Measurements from ENCODE around the gene ELMO2. TPM values are rescaled to one million over a fixed set of nuclear protein-coding genes. Genes with fewer than 3 reads are reported as not detected.

Gene ELMO2
- total and polyA plus RNA-seq, 9 of the 15 experiments (the other 6 are each of a cell fraction or from before 2014, with no cell fraction given) = 7.5 to 21.5 (median 15.9) TPM

DNA sequence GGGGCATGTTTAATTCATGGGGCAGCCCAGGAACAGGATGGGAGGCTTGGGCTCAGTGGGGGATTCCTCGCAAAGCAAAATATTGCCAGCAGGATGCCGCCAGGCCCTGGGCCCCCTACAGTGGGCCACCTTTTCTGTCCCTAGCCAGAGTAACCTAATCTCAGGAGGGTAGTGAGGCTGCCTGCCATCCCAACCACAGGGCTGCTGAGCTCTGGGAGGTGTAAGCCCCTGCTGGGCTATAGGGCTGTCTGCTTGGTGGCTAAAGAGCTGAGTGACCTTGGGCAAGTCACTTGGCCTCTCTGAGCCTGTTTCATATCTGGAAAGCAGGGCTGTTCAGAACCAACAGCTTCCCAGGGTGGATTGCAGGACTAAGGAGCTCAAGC lies 62.4 kb downstream of the ELMO2 start:
- intact Hi-C loops (cut with micrococcal nuclease) = no loop called here
- Histone ChIP-seq H3K27ac (ENCODE audit: extremely low read depth, low read depth, low read length) (no peak overlapping the region), H3K4me2 (ENCODE audit: insufficient read depth, low read length) (no peak overlapping the region), H2AFZ (ENCODE audit: low read depth, low read length) (no peak overlapping the region), H3K9me1 (ENCODE audit: control insufficient read depth, insufficient read depth, low read length) (no peaks in the 10 kb centered on the region), H3K27me3 (ENCODE audit: control insufficient read depth in 2 of 2, insufficient read depth in 2 of 2, low read length in 2 of 2) (peaks cover 19 to 42% of the 10 kb centered on the region in 2 experiments; a peak in 4 of 5 replicates), H3K4me1 (replicated peaks in 1 of 2; ENCODE audit: control insufficient read depth in 2 of 2, insufficient read depth in 2 of 2, low read length in 2 of 2) (peaks cover 7 to 13% of the 10 kb centered on the region in 2 experiments), H4K20me1 (replicated peaks; ENCODE audit: control insufficient read depth, insufficient read depth, low read length) (peaks cover 15% of the 10 kb centered on the region), H3K9me3 (replicated peaks; ENCODE audit: control insufficient read depth, insufficient read depth, low read depth, low read length) (no peaks in the 10 kb centered on the region), H3K36me3 (ENCODE audit: control insufficient read depth, insufficient read depth, low read length) (peaks cover 7% of the 10 kb centered on the region; the same call in 2 of the 3 replicates), H3K4me3 (no peak overlapping the region), H3K79me2 (ENCODE audit: control insufficient read depth, insufficient read depth, low read length) (no peaks in the 10 kb centered on the region), H3K9ac (ENCODE audit: insufficient read depth in 1 of 2, low read depth in 2 of 2, low read length in 2 of 2) (no peak overlapping the region)
- in situ Hi-C loops (cut with MboI) = no loop called here
- WGBS (ENCODE audit: insufficient coverage, low coverage, missing lambda C conversion rate) = 54% methylated on average over 2 of the region's 2 CpGs
- TF ChIP-seq SRSF3 (IDR thresholded peaks at IDR 0.05; ENCODE audit: insufficient read depth, low read length) (no peak), RBM25 (IDR thresholded peaks at IDR 0.05; ENCODE audit: low read depth, low read length, severe bottlenecking) (peak; percentile 41), ZFP36 (IDR thresholded peaks at IDR 0.05; ENCODE audit: low read depth, low read length, partially characterized antibody) (peak; percentile 47)
- FAIRE-seq (no peak), ATAC-seq (no peak), DNase-seq (ENCODE audit: extremely low read depth in 1 of 4, low spot score in 3 of 4) (no peak)
- POLR2A ChIA-PET = interaction anchor here (0.8 to 0.9 kb wide), 2 partner anchors 12 to 167 kb away, joined by 3 to 6 read pairs; no protein-coding TSS in a partner anchor
- no TSS peak for BruUV-seq (replicated peaks)
- CTCF ChIA-PET (ENCODE audit: low intra/inter-chr PET ratio) = no interaction called here

DNA sequence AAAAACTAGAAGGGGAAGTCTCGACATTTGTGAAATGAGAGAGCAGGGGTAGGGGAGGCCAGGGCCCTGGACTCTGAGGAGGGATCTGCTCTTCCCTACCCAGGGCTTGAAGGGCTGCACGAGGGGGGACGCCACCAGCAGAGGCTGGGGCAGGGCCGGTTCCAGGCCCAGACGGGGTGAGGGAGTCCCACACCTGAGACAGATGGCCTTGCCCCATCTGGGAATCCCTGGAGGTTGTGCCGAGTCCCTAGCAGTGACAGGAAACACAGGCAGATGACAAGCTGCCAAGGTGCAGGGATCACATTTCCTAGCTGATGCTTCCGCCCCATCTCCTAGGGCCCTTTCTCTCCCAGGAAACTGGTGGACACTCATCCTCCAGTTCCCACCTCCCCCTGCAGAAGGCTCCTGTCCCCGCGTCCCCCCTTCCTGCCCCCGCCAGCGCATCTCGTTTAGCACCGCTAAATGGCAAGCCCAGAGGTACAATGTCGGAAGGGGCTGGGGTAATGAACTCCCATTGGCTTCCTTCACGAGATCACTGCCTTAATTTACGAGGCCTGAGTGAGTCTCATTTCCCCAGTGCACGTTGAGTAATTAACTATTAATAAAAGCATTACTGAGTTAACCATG lies 63.0 kb downstream of the ELMO2 start:
- Histone ChIP-seq H3K27me3 (ENCODE audit: control insufficient read depth in 2 of 2, insufficient read depth in 2 of 2, low read length in 2 of 2) (peaks cover 22 to 45% of the 10 kb centered on the region in 2 experiments; a peak in 4 of 5 replicates), H3K4me2 (ENCODE audit: insufficient read depth, low read length) (no peak overlapping the region), H3K9me3 (replicated peaks; ENCODE audit: control insufficient read depth, insufficient read depth, low read depth, low read length) (no peaks in the 10 kb centered on the region)
- TF ChIP-seq CHD4 (IDR thresholded peaks at IDR 0.05; ENCODE audit: insufficient read depth, insufficient replicate concordance, low read depth, low read length, poor library complexity, severe bottlenecking) = no peak
- TF ChIP-seq MED1 (CRISPR knock-in tag; IDR thresholded peaks at IDR 0.05; ENCODE audit: borderline replicate concordance) = no peak
- TF ChIP-seq, protein P1, sequence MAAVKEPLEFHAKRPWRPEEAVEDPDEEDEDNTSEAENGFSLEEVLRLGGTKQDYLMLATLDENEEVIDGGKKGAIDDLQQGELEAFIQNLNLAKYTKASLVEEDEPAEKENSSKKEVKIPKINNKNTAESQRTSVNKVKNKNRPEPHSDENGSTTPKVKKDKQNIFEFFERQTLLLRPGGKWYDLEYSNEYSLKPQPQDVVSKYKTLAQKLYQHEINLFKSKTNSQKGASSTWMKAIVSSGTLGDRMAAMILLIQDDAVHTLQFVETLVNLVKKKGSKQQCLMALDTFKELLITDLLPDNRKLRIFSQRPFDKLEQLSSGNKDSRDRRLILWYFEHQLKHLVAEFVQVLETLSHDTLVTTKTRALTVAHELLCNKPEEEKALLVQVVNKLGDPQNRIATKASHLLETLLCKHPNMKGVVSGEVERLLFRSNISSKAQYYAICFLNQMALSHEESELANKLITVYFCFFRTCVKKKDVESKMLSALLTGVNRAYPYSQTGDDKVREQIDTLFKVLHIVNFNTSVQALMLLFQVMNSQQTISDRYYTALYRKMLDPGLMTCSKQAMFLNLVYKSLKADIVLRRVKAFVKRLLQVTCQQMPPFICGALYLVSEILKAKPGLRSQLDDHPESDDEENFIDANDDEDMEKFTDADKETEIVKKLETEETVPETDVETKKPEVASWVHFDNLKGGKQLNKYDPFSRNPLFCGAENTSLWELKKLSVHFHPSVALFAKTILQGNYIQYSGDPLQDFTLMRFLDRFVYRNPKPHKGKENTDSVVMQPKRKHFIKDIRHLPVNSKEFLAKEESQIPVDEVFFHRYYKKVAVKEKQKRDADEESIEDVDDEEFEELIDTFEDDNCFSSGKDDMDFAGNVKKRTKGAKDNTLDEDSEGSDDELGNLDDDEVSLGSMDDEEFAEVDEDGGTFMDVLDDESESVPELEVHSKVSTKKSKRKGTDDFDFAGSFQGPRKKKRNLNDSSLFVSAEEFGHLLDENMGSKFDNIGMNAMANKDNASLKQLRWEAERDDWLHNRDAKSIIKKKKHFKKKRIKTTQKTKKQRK (IDR thresholded peaks at IDR 0.05; ENCODE audit: borderline replicate concordance, low read depth, low read length) = no peak
- no peak for TF ChIP-seq E2F3 (CRISPR knock-in tag; IDR thresholded peaks at IDR 0.05)
- TF ChIP-seq TBP (optimal IDR thresholded peaks at IDR 0.05; ENCODE audit: low read depth, low read length) = no peak
- no peak for TF ChIP-seq SP2 (IDR thresholded peaks at IDR 0.05; ENCODE audit: extremely low read depth, low read depth, low read length, poor library complexity, severe bottlenecking)
- no peak for TF ChIP-seq DIDO1 (tag; IDR thresholded peaks at IDR 0.05; ENCODE audit: low read depth)

More for the DNA sequence above, 63.0 kb downstream of the ELMO2 start:
- POLR2A ChIA-PET = interaction anchor here (0.8 to 1.5 kb wide), 2 partner anchors 10 to 166 kb away, joined by 3 to 6 read pairs; no protein-coding TSS in a partner anchor
- peaks cover 9% of the 10 kb centered on the region for H4K20me1 ChIP-seq (replicated peaks; ENCODE audit: control insufficient read depth, insufficient read depth, low read length)
- peaks cover 3% of the 10 kb centered on the region; the same call in 2 of the 3 replicates for H3K36me3 ChIP-seq (ENCODE audit: control insufficient read depth, insufficient read depth, low read length)
- in situ Hi-C loops (cut with MboI) (no loop called here), intact Hi-C loops (cut with micrococcal nuclease) (no loop called here)
- CTCF ChIA-PET (ENCODE audit: low intra/inter-chr PET ratio) = no interaction called here
- BruUV-seq (replicated peaks) = no TSS peak
- FAIRE-seq (no peak), DNase-seq (ENCODE audit: extremely low read depth in 1 of 4, low spot score in 3 of 4) (no peak), ATAC-seq (peak; percentile 30; the same call in 2 of the 3 replicates)
- H2AFZ ChIP-seq (ENCODE audit: low read depth, low read length) = no peak overlapping the region
- no peak overlapping the region for H3K4me3 ChIP-seq
- H3K4me1 ChIP-seq (replicated peaks in 1 of 2; ENCODE audit: control insufficient read depth in 2 of 2, insufficient read depth in 2 of 2, low read length in 2 of 2) = peaks cover 3 to 8% of the 10 kb centered on the region in 2 experiments
- H3K79me2 ChIP-seq (ENCODE audit: control insufficient read depth, insufficient read depth, low read length) = no peaks in the 10 kb centered on the region
- WGBS (ENCODE audit: insufficient coverage, low coverage, missing lambda C conversion rate) = 5% methylated on average over 17 of the region's 17 CpGs
- no peak overlapping the region for H3K9ac ChIP-seq (ENCODE audit: insufficient read depth in 1 of 2, low read depth in 2 of 2, low read length in 2 of 2)
- H3K9me1 ChIP-seq (ENCODE audit: control insufficient read depth, insufficient read depth, low read length) = no peaks in the 10 kb centered on the region
- H3K27ac ChIP-seq (ENCODE audit: extremely low read depth, low read depth, low read length) = no peak overlapping the region
